HCT116 (cell line): ENCODE measurements around the gene DHRS4L2. TPM values are rescaled to one million over a fixed set of nuclear protein-coding genes. Genes with fewer than 3 reads are reported as not detected.
"Not testable (repeated sequence)": the region's sequence is repeated elsewhere in the genome, so short reads cannot be mapped to it uniquely, and the experiment has no call there.

ENCODE experiments used
- ATAC-seq: fragments of 200-7000 bp; cut with Tn5 transposase; 2 replicates; pipeline ENCODE4 v1.9.1; 2020; ENCODE audit warnings: mild to moderate bottlenecking, moderate library complexity
- BruUV-seq: library from RNA; stranded (reverse); fragments of 400-500 nt; replicated peaks from 2 replicates; lab custom pipeline; 2021; lab: Mats Ljungman, UMichigan
- CTCF ChIA-PET: fragments of 300-600 bp; sonication (Branson Sonifier 250); formaldehyde crosslinking; loops from one replicate; lab custom pipeline; 2021; ENCODE audit warnings: antibody characterized with exemption; lab: Charles Lee
- POLR2A ChIA-PET: fragments of 300-600, 350-600 bp; sonication (Branson Sonifier 250); formaldehyde crosslinking; loops from one replicate; lab custom pipeline; 2021; ENCODE audit warnings: antibody characterized with exemption; lab: Charles Lee
- RAD21 ChIA-PET, 2 experiments: fragments of 300-600 bp; sonication (Branson Sonifier 250); formaldehyde crosslinking; loops; one replicate each; lab custom pipeline; 2023; ENCODE audit warnings: low total read pairs in 2 of 2; ENCODE audit not compliant: uncharacterized antibody in 2 of 2, unreplicated experiment in 2 of 2, low non-redundant PET in 1 of 2; lab: Charles Lee
- DNase-seq: peaks from one replicate; pipeline ENCODE4 v3.0.0-alpha.2; 2010; ENCODE audit warnings: low read depth, low spot score
- H2AFZ ChIP-seq: fragments of 200-600 bp; shearing (Covaris generic), sonication (generic); 2 replicates; pipeline ENCODE4 v1.6.1; 2017; ENCODE audit warnings: low read depth, mixed run types, mixed read lengths, antibody characterized with exemption, low read length; ENCODE audit not compliant: poor library complexity, severe bottlenecking
- H3K27ac ChIP-seq: 2 replicates; pipeline ENCODE4 v1.5.1; 2012; ENCODE audit warnings: low read depth, low read length
- H3K27me3 ChIP-seq: fragments of 200-600 bp; sonication (generic); 2 replicates; pipeline ENCODE4 v1.6.1; 2016; ENCODE audit warnings: mixed run types, low read length, mixed read lengths; ENCODE audit not compliant: insufficient read depth
- H3K36me3 ChIP-seq, 2 experiments: fragments of 200-500 bp in 1 of 2; fragments of 200-600 bp in 1 of 2; sonication (Bioruptor generic) in 1 of 2; sonication (generic) in 1 of 2; 2 replicates each; pipeline versions ENCODE4 v1.5.1 to v1.6.1; 2014 to 2016; ENCODE audit warnings: low read length in 2 of 2, inconsistent platforms in 1 of 2, mixed read lengths in 1 of 2, mixed run types in 1 of 2; ENCODE audit not compliant: insufficient read depth in 2 of 2, control insufficient read depth in 1 of 2
- H3K4me1 ChIP-seq, 2 experiments: fragments of 200-600 bp in 1 of 2; sonication (generic) in 1 of 2; 2 replicates each; pipeline versions ENCODE4 v1.5.1 to v1.6.1; 2012 to 2017; ENCODE audit warnings: low read length in 2 of 2, inconsistent platforms in 1 of 2, mild to moderate bottlenecking in 1 of 2, mixed read lengths in 1 of 2, mixed run types in 1 of 2, moderate library complexity in 1 of 2; ENCODE audit not compliant: insufficient read depth in 2 of 2, control insufficient read depth in 1 of 2
- H3K4me2 ChIP-seq: fragments of 200-600 bp; sonication (generic); 2 replicates; pipeline ENCODE4 v1.6.1; 2017; ENCODE audit warnings: mixed run types, low read length, mixed read lengths
- H3K4me3 ChIP-seq, 2 experiments: fragments of 200-600 bp in 1 of 2; sonication (generic) in 1 of 2; replicated peaks in 1 of 2; 2 replicates each; pipeline ENCODE4 v1.5.1; 2011 to 2016; ENCODE audit warnings: low read length in 2 of 2, control low read depth in 1 of 2, low read depth in 1 of 2, mild to moderate bottlenecking in 1 of 2, mixed read lengths in 1 of 2, mixed run types in 1 of 2
- H3K79me2 ChIP-seq: fragments of 200-600 bp; sonication (generic); 2 replicates; pipeline ENCODE4 v1.6.1; 2017; ENCODE audit warnings: mild to moderate bottlenecking, mixed run types, low read length, moderate library complexity, mixed read lengths; ENCODE audit not compliant: insufficient read depth
- H3K9ac ChIP-seq: fragments of 200-600 bp; sonication (generic); 2 replicates; pipeline ENCODE4 v1.6.1; 2016; ENCODE audit warnings: low read length, mixed read lengths
- H3K9me2 ChIP-seq: fragments of 200-600 bp; sonication (generic), shearing (Covaris generic); 2 replicates; pipeline ENCODE4 v1.6.1; 2017; ENCODE audit warnings: mixed run types, mild to moderate bottlenecking, moderate library complexity; ENCODE audit not compliant: insufficient read depth
- H3K9me3 ChIP-seq, 2 experiments: fragments of 200-500 bp in 1 of 2; fragments of 200-600 bp in 1 of 2; sonication (Bioruptor generic) in 1 of 2; sonication (generic) in 1 of 2; 2 replicates each; pipeline ENCODE4 v1.6.1; 2014 to 2017; ENCODE audit warnings: low read length in 2 of 2, mixed read lengths in 2 of 2, inconsistent platforms in 1 of 2, low read depth in 1 of 2, mild to moderate bottlenecking in 1 of 2, mixed run types in 1 of 2, moderate library complexity in 1 of 2; ENCODE audit not compliant: control insufficient read depth in 1 of 2, insufficient read depth in 1 of 2
- H4K20me1 ChIP-seq: fragments of 200-600 bp; sonication (generic), shearing (Covaris generic); 2 replicates; pipeline ENCODE4 v1.6.1; 2017; ENCODE audit warnings: mixed run types, mild to moderate bottlenecking, moderate library complexity; ENCODE audit not compliant: insufficient read depth
- intact Hi-C: fragments of 100-400 bp; cut with micrococcal nuclease; formaldehyde crosslinking; loops from 2 replicates; pipeline ENCODE4 v1.10.0; 2022
- total RNA-seq: library from RNA; stranded (reverse); gene quantifications from one replicate; pipeline ENCODE4 v1.2.1, GENCODE V29; 2021; ENCODE audit not compliant: unreplicated experiment

DHRS4L2 gene
- total RNA-seq, 1 experiment from 2014 or later, result 18.6 TPM

- POLR2A ChIA-PET, H3K27ac ChIP-seq, H3K27me3 ChIP-seq, BruUV-seq, ATAC-seq, RAD21 ChIA-PET, H3K9me2 ChIP-seq, H3K4me3 ChIP-seq, H2AFZ ChIP-seq, H3K4me1 ChIP-seq, H4K20me1 ChIP-seq, H3K79me2 ChIP-seq, H3K9ac ChIP-seq, H3K9me3 ChIP-seq, H3K36me3 ChIP-seq, DNase-seq: not testable (repeated sequence)
- H3K4me2 ChIP-seq, result peak overlapping the region; percentile 96; the same call in 1 of the 2 replicates
- intact Hi-C loops, result loop anchor here (1.0 to 10.0 kb wide), 3 partner anchors 60 to 322 kb away; no protein-coding TSS in a partner anchor
- CTCF ChIA-PET, result interaction anchor here (1.0 to 2.7 kb wide), 4 partner anchors 42 to 366 kb away, joined by 3 to 14 read pairs (median 3); no protein-coding TSS in a partner anchor
These were observed 33.8 kb upstream of the DHRS4L2 start for GRCh38 chr14:23954965-23955364.

- H4K20me1 ChIP-seq, ATAC-seq, H3K27ac ChIP-seq, H3K9ac ChIP-seq, CTCF ChIA-PET, H3K36me3 ChIP-seq, H3K4me1 ChIP-seq, H3K79me2 ChIP-seq, H3K4me3 ChIP-seq, H2AFZ ChIP-seq, H3K27me3 ChIP-seq, RAD21 ChIA-PET, BruUV-seq, H3K4me2 ChIP-seq, H3K9me2 ChIP-seq, H3K9me3 ChIP-seq, DNase-seq, POLR2A ChIA-PET: not testable (repeated sequence)
- intact Hi-C loops, result loop anchor here (2.0 to 10.0 kb wide), 2 partner anchors 59 to 229 kb away; no protein-coding TSS in a partner anchor
These were observed 32.9 kb upstream of the DHRS4L2 start for GRCh38 chr14:23955811-23956210.

- H3K9ac ChIP-seq, ATAC-seq, POLR2A ChIA-PET, H3K4me2 ChIP-seq, H3K9me2 ChIP-seq, H2AFZ ChIP-seq, H3K27me3 ChIP-seq, H3K4me3 ChIP-seq, H4K20me1 ChIP-seq, DNase-seq, H3K27ac ChIP-seq, H3K4me1 ChIP-seq, CTCF ChIA-PET, BruUV-seq, H3K79me2 ChIP-seq, H3K36me3 ChIP-seq, H3K9me3 ChIP-seq, RAD21 ChIA-PET: not testable (repeated sequence)
- intact Hi-C loops, result loop anchor here (10.0 kb wide), 1 partner anchor 57 kb away; no protein-coding TSS in a partner anchor
These were observed 30.7 kb upstream of the DHRS4L2 start for GRCh38 chr14:23957913-23958569.

GRCh38 chr14:23960899-23961298 lies 27.8 kb upstream of the DHRS4L2 start:
- H3K79me2 ChIP-seq, BruUV-seq, H3K9me3 ChIP-seq, intact Hi-C loops, RAD21 ChIA-PET, CTCF ChIA-PET, H3K9me2 ChIP-seq, H3K27ac ChIP-seq, H4K20me1 ChIP-seq, H2AFZ ChIP-seq, ATAC-seq, H3K4me3 ChIP-seq, H3K27me3 ChIP-seq, DNase-seq, H3K4me1 ChIP-seq, H3K36me3 ChIP-seq, POLR2A ChIA-PET, H3K4me2 ChIP-seq, H3K9ac ChIP-seq: not testable (repeated sequence)
